Activated T-cell treated with anti-CD3 and anti-CD28 coated beads, Interleukin-2, amount 50 U/mL, for 48 hours (primary cell): Measurements from ENCODE around the gene ZFP1.
A peak's percentile ranks its signal among the peaks of the same experiment; 100 is the strongest.
"Not testable (repeated sequence)": the region's sequence is repeated elsewhere in the genome, so short reads cannot be mapped to it uniquely, and the experiment has no call there.

Experiments
- DNase-seq, 2 experiments: peaks; one replicate each; pipeline ENCODE4 v3.0.0-alpha.2; 2020

The ZFP1 gene

DNA sequence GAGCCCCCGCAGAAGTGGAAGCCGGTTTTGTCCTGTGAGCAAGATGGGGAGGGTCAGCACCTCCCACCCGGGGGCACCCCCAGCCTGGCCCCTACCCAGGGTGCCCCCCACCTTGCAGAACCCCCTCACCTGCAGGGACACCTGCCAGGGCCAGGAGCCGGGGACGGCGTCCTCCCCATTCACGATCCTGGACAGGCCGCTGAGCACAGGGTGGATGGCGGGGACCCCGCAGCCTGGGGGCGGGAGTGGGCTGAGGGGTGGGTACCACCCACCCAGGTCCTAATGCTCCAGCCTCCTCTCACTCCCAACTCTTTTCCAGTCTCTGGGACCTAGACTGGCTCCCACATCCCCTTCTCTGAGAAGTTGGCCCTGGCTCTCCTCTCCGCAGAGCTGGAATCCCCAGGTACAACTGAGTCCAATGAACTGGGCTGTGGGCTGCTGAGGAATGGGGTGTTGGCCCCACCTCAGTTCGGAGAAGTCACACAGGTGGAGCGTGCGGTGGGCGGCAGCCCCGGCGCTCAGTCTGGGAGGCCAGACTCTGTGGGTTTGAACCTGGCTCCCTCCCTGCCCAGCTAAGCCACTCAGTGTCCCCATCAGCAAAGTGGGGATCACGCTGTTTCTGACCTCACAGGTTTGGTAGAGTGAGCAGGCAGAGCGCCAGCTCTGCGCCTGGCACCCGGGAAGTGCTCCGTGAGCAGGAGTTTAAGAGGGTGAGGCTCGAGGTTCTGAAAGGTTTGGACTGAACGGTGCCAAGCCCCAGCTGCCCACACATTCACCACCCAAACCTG, 57.8 kb downstream of the ZFP1 start:
- not testable (repeated sequence) for DNase-seq

DNA sequence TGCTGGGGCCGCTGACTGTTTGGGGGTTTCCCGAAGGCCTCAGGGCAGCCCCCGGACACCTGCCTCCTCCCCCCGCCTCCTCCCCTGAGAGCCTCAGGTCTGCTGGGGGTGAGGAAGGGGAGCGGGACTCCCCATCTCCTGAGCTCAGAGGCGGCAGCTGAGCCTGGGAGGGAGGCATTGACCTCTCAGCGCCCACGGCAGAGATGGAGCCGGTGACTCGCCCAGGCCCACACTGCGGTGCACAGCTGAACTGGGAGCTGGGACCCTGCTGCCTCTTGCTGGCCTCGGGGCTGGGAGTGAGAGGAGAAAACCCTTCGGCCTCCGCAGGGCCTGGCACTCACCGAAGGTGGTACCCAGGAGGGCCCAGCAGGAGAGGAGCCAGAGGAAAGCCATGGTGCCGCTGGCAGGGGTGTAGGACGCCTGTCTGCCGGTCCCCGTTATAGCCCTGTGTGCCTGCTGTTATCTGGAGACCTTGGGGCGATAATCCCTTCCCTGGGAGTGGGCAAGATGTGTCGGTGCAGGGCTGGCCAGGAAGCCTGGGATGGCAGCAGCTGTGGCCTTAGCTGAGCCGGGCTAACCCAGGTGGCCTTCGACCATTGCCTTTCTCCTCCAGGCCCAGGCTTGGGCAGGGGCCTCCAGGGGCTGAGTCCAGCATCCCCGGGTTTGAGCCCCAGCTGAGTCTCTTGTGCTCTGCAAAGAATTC, 58.6 kb downstream of the ZFP1 start, which contains the start of gene CTRB2:
Gene CTRB2, minus strand, starts transcription at position 413 of the 703 bp plus-strand sequence. Its CDS starts 20 bp downstream, at position 393.
- no peak for DNase-seq

DNA sequence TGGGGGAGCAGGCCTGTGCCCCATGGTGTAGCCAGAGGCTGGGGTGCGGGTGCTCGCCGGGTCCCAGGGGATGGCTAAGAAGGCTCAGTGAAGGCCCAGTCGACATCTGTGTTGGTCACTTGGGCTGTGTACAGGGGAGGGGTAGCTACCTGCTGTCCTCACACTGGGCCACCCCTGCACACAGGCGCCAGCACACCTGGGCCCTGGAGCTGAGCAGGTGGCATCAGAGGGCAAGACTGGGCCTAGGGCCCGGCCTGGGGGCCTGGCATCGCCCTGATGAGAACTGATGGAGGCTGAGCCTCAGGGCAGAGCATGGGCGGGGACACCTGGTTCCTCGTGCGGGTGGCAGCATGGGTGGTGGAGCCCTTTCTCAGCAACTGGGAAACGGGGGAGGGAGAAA, 59.5 kb downstream of the ZFP1 start:
- DNase-seq = no peak

DNA sequence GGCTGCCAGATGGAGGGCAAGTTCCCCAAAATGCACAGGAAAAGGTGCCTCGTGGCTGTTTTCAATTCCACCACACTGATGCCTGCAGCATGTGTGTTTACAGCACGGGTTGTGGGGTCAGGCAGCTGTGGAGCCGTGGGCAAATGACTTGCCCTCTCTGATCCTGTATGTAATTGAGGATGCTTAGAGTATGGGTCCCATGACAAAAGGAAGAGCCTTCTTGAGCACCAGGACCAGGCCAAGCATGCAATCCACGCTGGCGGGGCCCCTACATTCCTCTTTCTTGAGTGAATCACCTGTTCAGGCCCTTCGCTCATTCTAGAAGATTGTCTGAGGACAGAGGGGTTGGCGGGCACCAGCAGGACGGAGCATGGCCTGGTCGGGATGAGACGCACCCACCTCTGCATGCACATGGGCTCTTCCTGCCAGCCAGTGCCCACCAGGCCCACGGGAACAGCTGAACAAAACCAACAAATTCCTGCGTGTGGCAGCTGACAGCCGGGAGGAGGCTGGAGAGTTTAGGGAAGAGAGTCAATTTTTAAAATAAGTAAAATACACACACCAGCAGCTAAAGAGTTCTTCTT, 60.0 kb downstream of the ZFP1 start:
- DNase-seq = no peak

DNA sequence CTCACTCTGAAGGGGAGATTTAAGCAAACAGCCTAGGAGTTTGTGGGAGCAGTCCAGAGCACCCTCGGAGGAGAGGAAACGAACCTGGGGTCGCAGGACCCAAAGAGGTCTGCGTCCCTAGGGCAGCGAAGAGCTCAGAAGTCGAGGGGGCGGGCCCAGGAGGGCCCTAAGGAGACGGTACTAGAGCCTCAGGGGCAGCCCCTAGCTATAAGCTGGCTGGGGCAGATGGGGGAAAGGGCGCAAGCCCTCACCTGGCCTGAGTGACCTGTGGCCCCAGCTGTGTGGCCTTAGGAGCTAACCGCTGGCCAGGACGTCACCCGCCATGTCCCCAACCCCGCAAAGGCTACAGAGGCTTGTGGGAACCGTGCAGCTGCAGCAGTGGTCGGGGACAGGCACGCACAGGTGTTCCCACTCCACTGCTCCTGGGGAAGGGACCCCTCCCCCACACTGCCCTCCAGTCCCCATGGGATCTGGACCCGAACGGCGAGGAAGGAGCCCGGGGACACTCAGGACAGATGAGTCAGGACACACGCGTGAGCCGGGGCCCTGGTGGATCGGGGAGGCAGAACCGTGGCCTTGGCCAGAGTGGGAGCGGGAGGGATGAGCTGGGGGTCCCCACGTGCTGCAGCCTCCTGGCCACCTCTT, 60.7 kb downstream of the ZFP1 start:
- DNase-seq = no peak

DNA sequence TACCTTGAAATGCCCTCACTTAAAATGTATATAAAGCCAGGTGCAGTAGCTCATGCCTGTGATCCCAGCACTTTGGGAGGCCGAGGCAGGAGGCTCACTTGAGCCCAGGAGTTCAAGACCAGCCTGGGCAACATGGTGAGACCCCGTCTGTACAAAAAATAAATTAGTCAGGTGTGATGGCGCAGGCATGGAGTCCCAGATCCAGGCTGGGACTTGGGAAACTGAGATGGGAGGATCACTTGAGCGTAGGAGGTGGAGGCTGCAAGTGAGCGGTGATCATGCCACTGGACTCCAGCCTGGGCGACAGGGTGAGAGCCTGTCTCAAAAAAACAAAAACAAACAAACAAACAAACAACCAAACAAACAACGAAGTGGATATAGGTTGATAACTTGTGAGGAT, 61.2 kb downstream of the ZFP1 start:
- not testable (repeated sequence) for DNase-seq

DNA sequence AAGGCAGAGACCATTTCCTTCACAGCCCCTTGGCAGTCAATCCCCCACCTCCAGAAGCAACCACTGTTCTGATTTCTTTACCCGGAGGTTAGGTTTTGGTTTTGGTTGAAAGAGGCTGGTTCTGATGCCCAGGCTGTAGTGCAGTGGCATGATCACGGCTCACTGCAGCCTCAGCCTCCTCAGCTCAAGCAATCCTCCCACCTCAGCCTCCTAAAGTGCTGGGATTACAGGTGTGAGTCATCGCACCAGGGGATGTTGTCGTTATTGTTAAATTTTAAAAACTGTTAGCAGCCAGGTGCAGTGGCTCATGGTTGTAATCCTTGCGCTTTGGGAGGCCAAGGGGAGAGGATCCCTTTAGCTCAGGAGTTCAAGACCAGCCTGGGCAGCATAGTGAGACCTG, 61.6 kb downstream of the ZFP1 start:
- DNase-seq = no peak

DNA sequence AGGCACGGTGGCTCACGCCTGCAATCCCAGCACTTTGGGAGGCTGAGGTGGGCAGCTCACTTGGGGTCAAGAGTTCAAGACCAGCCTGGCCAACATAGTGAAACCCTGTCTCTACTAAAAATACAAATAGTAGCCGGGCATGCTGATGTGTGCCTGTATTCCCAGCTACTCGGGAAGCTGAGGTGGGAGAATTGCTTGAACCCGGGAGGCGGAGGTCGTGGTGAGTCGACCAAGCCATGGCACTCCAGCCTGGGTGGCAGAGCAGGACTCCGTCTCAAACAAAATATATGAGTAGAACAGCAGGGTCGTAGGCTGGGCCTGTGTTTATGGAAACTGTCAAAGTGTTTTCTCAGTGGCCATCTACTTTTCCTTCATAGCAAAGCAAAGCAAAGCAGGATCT, 63.0 kb downstream of the ZFP1 start:
- DNase-seq = not testable (repeated sequence)

DNA sequence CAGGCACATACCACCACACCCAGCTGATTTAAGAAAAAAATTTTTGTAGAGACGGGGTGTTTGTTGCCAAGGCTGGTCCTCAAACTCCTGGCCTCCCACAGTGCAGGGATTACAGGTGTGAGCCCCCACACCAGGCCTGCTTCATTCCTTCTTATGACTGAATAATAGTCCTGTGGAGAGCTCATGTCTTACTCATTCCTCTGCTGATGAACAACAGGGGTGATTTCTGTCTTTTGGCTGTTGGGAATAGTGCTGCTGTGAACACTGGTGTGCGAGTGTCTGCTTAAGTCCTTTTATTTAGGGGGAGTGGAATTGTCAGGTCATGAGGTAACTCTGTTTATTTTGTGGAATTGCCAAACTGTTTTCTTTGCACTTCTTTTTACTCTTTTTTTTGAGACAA, 67.8 kb downstream of the ZFP1 start:
- DNase-seq = no peak

DNA sequence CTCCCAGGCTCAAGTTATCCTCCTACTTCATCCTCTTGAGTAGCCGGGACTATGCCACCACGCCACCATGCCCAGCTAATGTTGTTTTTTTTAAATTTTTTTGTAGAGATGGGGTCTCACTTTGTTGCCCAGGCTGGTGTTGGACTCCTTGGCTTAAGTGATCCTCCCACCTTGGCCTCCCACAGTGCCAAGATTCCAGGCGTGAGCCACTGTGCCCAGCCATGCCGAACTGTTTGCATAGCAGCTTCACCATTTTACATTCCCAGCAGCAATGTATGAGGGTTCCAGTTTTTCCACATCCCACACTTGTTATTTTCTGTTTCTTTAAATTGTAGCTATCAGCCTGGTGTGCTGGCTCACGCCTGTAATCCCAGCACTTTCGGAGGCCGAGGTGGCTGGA, 68.3 kb downstream of the ZFP1 start:
- no peak for DNase-seq

DNA sequence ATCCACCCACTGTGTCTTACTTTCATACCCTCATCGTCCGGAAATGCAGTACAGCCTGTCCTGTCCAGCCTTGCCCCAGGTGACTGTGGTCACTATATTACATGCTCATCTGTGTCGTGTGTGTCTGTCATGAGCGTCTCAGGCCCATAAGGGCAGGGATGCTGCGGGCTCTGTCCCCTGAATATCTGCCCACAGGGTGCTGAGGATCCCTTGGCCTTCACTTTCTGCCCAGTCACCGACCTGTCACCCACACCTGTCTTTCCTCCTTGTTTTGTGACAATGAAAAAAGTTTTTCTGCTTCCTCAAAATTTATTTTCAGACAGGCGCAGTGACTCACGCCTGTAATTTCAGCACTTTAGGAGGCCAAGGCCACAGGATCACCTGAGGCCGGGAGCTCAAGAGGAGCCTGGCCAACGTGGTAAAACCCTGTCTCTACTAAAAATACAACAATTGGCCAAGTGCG, 69.1 kb downstream of the ZFP1 start:
- DNase-seq = no peak

DNA sequence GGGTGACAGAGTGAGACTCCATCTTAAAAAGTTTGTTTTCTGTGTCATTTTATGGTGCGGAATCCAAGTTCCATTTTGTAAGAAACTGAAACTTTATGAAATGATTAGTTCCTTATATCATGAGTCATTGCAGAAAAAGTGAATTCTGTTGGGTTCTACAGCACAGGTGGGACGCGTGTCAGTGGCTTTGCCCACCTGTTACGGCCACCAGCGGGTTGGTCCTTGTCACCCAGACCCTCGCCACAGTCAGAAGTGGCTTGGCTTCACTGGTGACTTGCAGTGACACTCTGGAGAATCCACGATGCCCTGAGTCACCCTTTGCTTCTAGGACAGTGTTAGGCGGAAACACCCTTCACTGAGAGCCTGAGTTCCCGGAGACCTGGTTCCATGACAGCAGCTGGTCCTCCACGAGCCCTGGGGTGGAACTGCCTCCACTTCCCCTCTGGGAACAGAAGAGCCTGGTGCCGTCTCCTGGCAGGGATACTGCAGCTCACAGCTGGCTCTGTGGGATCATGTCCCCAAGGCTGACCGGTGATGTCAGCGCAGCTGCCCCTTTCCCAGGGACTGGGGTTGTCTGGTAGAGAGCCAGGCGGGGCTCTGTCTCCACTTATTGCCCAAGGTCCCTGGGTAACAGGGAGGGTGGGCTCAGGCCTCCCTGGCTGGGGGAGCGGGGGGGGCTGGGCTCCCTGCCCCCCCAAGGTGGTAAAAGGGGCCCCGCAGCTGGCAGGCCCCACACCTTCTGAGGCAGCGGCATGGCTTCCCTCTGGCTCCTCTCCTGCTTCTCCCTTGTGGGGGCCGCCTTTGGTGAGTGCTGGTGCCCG, 70.1 kb downstream of the ZFP1 start, which contains the start of gene CTRB1:
Gene CTRB1, plus strand, starts transcription at position 733 of the 821 bp plus-strand sequence. Its CDS starts 20 bp downstream, at position 753.
- DNase-seq = peak in 1 of 2 experiments; percentile 42

DNA sequence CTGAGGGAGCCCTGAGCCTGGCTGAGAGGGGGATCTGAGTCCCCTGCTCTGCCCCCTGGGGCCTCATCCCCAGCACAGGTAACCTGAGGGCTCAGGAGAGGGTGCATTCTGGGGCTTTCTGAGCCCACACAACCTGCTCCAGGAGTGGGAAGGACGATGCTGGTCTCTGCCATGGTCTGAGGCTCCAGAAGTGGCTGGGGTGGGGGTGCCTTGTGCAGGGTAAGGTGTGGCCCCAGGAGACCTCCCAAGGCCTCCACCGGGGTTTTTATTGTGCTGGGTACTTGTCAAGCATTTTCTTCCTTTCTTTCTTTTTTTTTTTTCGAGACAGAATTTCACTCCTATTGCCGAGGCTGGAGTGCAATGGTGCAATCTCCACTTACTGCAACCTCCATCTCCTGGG, 70.8 kb downstream of the ZFP1 start:
- DNase-seq = no peak

DNA sequence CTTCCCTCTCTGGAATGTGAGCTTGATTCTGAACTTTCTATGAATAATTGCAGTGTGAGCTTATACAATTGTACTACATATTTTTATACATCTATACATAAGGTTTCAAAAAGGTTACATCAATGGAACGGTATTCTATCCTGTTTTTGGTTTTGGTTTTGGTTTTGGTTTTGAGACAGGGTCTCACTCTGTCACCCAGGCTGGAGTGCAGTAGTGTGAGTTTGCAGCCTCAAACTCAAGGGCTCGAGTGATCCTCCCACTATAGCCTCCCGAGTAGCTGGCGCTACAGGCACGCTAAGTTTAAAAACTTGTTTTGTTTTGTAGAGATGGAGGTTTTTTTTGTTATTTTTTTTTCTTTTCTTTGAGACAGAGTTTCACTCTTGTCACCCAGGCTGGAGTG, 71.5 kb downstream of the ZFP1 start:
- peak in 1 of 2 experiments; percentile 34 for DNase-seq
